T-helper 1 cell treated with Interleukin-12 subunit alpha and Interleukin-12 subunit beta and Interleukin-4 antibody, amounts not matched to agents 30 ng/mL and 1 ng/mL, for 36 hours (primary cell): ENCODE data around the gene SELENOV. TPM values are rescaled to one million over a fixed set of nuclear protein-coding genes. Genes with fewer than 3 reads are reported as not detected.
"Not testable (repeated sequence)": the region's sequence is repeated elsewhere in the genome, so short reads cannot be mapped to it uniquely, and the experiment has no call there.

ENCODE experiments used
- intact Hi-C: fragments of 100-400 bp; cut with micrococcal nuclease; formaldehyde crosslinking; loops from one replicate; pipeline ENCODE4 v1.15.1; 2024
- total RNA-seq: library from RNA; stranded (reverse); gene quantifications from 2 replicates; pipeline ENCODE4 v1.2.3, GENCODE V29; 2022

SELENOV gene, protein sequence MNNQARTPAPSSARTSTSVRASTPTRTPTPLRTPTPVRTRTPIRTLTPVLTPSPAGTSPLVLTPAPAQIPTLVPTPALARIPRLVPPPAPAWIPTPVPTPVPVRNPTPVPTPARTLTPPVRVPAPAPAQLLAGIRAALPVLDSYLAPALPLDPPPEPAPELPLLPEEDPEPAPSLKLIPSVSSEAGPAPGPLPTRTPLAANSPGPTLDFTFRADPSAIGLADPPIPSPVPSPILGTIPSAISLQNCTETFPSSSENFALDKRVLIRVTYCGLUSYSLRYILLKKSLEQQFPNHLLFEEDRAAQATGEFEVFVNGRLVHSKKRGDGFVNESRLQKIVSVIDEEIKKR
- total RNA-seq: not detected in 2 replicates

GRCh38 chr19:39514840-39515550 lies at the start of gene SELENOV:
SELENOV (plus strand) TSS chr19:39515139; CDS start chr19:39515213, 74 bp downstream.
- intact Hi-C loops: no loop called here

DNA sequence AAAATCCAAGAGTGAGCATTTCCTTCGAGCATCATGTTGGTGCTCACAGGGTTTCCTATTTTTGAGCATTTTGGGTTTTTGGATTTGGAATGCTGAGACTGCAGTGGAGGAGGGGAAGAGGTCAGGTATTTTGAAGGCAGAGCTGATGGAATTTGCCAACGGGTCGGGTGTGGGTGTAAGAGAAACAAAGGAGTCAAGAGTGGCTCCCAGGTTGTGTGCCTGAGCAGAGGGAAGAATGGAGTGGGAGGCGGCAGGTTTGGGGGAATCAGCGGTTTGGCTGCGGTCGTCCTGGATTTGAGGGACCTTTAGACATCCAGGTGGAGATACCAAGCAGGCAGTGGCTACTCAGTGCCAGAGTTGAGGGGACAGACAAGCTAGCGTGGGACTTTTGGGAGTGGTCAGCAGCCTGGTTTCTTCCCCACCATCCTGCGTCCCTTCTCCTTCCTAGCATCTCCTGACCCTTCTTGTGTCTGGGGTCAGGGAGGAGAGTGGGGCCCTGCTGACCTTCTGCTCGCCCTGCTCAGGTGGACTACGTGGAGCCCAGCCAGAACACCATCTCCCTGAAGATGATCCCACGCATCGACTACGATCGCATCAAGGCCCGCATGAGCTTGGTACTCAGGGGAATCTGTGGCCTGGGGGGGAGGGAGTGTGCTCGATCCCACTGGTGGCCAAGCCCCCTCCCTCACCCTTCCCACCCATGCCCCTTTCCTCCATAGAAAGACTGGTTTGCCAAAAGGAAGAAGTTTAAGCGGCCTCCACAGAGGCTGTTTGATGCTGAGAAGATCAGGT lies 48.8 kb upstream of the SELENOV start:
- intact Hi-C loops: no loop called here

DNA sequence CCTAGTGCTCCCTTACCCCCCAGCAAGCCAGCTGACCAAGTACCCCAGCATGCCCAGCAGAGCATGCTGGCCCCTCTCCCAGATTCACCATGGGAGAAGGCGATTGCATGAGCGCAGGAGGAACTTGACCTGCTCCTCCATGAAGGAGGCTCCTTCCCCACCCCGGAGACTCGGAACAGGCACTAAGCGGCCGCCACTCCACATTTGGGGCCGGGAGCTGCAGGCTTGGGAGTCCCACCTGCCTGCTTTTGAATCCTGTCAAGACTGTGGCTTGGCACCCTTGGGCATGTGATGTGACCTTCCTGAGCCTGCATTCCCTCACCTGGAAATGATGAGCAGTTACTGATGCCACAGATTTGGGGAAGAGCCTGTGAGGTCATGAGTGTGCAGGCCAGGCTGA lies 47.0 kb upstream of the SELENOV start:
- intact Hi-C loops: no loop called here

- intact Hi-C loops: no loop called here
Observed at GRCh38 chr19:39469036-39469435, 45.9 kb upstream of the SELENOV start.

DNA sequence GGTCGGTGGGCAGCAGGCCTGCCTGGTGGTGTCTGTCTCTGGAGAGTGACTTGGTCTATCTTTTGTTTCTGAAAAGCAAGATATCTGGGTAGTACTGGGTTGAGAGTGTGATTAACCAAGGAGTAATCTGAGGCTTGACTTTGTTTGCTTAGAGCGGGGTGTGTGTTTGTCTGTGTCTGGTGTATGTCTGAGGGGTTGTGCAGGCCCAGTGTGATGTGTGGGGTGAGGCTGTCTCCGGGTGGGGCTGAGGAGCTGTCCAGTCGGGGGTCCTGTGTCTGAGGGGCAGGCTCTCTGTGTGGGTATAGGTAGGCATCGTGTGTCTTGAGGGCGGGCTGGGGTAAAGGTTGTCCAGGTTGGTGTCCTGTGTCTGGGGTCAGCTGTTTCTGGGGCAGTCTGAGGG lies 45.4 kb upstream of the SELENOV start:
- intact Hi-C loops: no loop called here

- intact Hi-C loops: no loop called here
Observed at GRCh38 chr19:39470724-39471339, 44.1 kb upstream of the SELENOV start.

DNA sequence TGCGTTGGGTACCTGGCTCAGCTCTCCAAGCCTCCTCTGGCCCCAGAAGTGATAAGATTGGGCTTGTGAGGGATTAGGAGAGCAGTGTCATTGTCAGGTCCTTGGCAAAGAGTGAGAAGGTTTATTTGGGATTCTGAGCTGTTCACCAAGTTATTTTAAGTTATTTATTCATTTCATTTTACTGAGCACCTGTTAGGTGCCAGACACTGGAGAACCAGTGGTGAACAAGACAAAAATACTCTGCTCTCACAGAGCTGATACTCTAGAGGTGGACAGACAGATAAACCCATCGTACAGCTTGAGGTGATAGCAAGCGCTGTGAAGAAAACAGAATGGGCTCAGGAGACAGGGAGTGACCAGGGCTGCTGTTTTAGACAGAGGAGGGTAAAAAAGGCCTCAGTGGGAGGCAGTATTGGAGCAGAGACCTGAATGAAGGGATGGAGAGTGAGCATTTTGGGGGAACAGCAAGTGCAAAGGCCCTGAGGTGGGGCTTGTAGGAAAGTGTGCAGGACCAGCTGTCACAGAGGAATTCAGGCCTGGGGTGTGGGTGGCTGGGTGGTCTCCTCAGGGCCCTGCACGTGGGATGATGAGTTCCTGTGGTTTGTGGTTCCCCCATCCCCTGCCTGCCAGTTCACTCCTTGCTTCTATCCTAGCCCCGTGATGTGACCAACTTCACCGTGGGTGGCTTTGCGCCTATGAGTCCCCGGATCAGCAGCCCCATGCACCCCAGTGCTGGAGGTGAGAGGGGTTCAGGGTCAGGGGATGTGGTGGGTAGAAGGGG lies 43.0 kb upstream of the SELENOV start:
- intact Hi-C loops: no loop called here

- intact Hi-C loops: no loop called here
Observed at GRCh38 chr19:39472746-39473442, 42.0 kb upstream of the SELENOV start.

GRCh38 chr19:39473443-39473960 lies 41.4 kb upstream of the SELENOV start:
- intact Hi-C loops: no loop called here

DNA sequence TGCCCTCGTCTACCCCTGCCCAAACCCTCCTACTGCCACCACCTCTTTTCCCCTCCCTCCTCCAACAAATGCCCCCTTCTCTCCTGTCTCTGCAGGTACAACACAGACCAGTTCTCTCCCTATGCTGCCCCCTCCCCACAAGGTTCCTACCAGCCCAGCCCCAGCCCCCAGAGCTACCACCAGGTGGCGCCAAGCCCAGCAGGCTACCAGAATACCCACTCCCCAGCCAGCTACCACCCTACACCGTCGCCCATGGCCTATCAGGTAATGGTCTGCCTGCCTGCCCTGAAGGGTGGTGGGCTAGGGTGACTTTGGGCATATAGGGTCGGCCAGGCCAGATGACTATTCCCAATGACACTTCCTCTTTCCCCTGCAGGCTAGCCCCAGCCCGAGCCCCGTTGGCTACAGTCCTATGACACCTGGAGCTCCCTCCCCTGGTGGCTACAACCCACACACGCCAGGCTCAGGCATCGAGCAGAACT lies 40.8 kb upstream of the SELENOV start:
- intact Hi-C loops: loop anchor here (1.0 kb wide), 3 partner anchors 29 to 198 kb away; partner anchors contain the start of genes EID2B and SUPT5H

- intact Hi-C loops: no loop called here
Observed at GRCh38 chr19:39475748-39476147, 39.2 kb upstream of the SELENOV start.

GRCh38 chr19:39479319-39479801 lies 35.6 kb upstream of the SELENOV start:
- intact Hi-C loops: not testable (repeated sequence)

GRCh38 chr19:39479916-39480315 lies 35.0 kb upstream of the SELENOV start:
- intact Hi-C loops: loop anchor here (1.0 to 2.0 kb wide), 8 partner anchors 21 to 354 kb away; partner anchors contain the start of genes DYRK1B, EID2, EID2B and MED29

GRCh38 chr19:39480337-39481228 lies 34.4 kb upstream of the SELENOV start, which contains the start of gene TIMM50:
TIMM50 (plus strand) TSS chr19:39480838; CDS start chr19:39480854, 16 bp downstream.
- intact Hi-C loops: loop anchor here (1.0 to 2.0 kb wide), 8 partner anchors 20 to 354 kb away; partner anchors contain the start of genes DYRK1B, EID2, EID2B and MED29

DNA sequence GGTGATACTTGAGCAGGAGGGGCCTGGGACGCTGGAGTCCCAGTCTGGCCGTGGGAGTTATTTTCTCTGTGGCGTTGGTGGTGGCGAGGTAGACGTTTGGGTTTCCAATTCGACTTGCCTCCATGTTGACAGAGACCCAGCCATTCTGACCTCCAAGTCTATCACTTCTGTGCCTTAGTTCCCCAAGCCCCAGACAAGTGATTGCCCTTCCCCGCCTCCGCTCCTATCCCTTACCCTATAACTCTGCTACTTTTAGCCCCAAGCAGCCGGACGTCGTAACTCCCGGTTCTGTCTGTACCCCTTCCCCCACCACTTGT lies 33.8 kb upstream of the SELENOV start:
- intact Hi-C loops: loop anchor here (2.0 kb wide), 3 partner anchors 20 to 90 kb away; partner anchors contain the start of genes MED29, PAF1 and PLEKHG2

DNA sequence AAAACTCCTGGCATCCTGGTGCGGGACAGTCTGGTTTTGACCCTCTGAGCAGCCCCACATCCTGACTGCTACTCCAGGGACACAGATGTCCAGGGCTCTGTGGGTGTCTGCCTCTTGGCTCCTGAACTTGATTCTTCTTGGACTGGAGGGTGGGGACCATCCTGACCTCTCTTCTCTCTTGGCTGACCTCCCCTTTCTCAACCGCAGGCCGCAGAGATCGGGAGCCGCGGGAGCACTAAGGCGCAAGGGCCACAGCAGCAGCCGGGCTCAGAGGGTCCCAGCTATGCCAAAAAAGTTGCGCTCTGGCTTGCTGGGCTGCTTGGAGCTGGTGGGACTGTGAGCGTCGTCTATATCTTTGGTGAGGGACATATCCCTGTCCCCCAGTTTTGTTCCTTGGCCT lies 33.3 kb upstream of the SELENOV start:
- intact Hi-C loops: loop anchor here (2.0 kb wide), 3 partner anchors 19 to 91 kb away; partner anchors contain the start of genes MED29, PAF1 and PLEKHG2

DNA sequence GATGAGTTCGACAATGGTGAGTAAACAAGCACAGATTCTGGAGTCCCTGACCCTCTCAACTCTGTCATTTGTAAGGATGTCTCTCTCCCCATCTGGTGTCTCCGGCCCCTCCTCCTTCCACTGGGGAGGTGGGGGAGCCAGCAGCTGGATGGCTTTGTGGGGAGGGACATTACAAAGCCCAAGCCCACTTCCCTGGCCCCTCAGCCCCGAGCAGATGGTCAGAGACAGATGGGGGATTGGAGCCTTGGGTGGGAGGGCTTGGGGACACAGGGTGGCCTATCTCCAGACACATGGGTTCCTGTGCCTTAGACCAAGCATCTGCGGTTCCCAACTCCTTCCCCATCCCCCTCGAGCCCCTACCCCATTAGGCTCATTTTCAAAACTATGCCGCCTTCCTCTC lies 31.8 kb upstream of the SELENOV start:
- intact Hi-C loops: no loop called here

DNA sequence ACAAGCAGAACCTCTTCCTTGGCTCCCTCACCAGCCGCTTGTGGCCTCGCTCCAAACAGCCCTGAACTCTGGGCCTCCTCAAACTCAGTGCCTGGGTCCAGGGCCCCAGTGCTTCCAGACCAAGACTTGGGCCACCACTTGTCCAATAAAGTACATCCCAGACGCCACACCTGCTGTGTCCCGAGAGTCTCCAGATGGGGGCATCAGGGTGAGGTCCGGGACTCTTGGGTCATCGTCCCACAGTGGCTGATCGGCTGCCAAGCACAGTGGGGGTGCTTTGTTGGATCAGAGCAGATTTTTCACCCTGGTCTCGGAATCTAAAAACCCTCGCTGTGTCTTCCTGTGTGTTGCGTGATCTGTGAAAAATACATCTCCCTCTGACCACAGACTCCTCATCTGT lies 25.2 kb upstream of the SELENOV start:
- intact Hi-C loops: no loop called here
